ENCODE data around the gene CPLX3.
A peak's percentile ranks its signal among the peaks of the same experiment; 100 is the strongest.

The CPLX3 gene

DNA sequence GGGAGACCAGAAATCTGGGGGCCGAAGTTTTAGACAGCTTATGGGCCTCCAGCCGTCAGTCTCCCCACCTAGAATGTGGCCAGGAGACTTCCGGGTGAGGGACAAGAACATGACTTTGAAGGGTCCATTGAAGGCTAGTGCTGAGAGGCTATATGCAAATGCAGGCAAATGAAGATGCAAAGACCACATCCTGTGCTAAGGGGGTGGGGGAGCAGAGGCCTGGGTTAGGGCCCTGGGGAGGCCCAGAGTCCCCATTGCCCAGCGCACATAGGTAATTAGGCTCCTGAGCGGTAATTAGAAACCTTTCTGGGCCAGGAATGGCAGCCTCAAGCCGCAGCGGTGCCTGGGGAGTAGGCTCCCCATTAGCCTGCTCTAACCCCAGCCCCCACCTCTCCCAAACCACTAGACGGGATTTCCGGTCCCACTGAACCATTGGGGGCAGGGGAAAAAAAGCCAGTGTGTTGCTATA lies 37.7 kb upstream of the CPLX3 start:
- peaks cover 48% of the 10 kb centered on the region for H3K36me3 ChIP-seq (ENCODE audit: insufficient read depth, low read length)
- H3K9ac ChIP-seq (ENCODE audit: low read depth, low read length): peak overlapping the region; percentile 60
- H3K27ac ChIP-seq (ENCODE audit: low read length): peak overlapping the region; percentile 90
- no peak overlapping the region for H2AFZ ChIP-seq (ENCODE audit: low read depth, low read length)
- peak; percentile 13; the same call in 1 of the 3 replicates for ATAC-seq (ENCODE audit: insufficient read depth, low read depth)
- TF ChIP-seq, protein P1, sequence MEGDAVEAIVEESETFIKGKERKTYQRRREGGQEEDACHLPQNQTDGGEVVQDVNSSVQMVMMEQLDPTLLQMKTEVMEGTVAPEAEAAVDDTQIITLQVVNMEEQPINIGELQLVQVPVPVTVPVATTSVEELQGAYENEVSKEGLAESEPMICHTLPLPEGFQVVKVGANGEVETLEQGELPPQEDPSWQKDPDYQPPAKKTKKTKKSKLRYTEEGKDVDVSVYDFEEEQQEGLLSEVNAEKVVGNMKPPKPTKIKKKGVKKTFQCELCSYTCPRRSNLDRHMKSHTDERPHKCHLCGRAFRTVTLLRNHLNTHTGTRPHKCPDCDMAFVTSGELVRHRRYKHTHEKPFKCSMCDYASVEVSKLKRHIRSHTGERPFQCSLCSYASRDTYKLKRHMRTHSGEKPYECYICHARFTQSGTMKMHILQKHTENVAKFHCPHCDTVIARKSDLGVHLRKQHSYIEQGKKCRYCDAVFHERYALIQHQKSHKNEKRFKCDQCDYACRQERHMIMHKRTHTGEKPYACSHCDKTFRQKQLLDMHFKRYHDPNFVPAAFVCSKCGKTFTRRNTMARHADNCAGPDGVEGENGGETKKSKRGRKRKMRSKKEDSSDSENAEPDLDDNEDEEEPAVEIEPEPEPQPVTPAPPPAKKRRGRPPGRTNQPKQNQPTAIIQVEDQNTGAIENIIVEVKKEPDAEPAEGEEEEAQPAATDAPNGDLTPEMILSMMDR (IDR thresholded peaks at IDR 0.05; ENCODE audit: borderline replicate concordance, extremely low read depth, low read length, poor library complexity, severe bottlenecking): no peak
- TF ChIP-seq EZH2 (IDR thresholded peaks at IDR 0.05; ENCODE audit: borderline replicate concordance, low read depth, low read length, severe bottlenecking): no peak
- DNase-seq: peak; percentile 60
- H3K4me1 ChIP-seq (ENCODE audit: insufficient read depth, low read length): peaks cover 61% of the 10 kb centered on the region
- H3K79me2 ChIP-seq (ENCODE audit: insufficient read depth, low read length): peaks cover 93% of the 10 kb centered on the region
- peak overlapping the region in 1 of 2 experiments; percentile 55; a peak in 2 of 4 replicates for H3K4me3 ChIP-seq (ENCODE audit: low read depth in 1 of 2, low read length in 2 of 2)
- H4K20me1 ChIP-seq (ENCODE audit: insufficient read depth, low read length): peaks cover 83% of the 10 kb centered on the region
- H3K4me2 ChIP-seq (ENCODE audit: insufficient read depth, low read length): peak overlapping the region; percentile 70
- H3K27me3 ChIP-seq (ENCODE audit: insufficient read depth, low read length, poor library complexity): no peaks in the 10 kb centered on the region
- H3K9me3 ChIP-seq (ENCODE audit: insufficient read depth, low read length, severe bottlenecking): no peaks in the 10 kb centered on the region

DNA sequence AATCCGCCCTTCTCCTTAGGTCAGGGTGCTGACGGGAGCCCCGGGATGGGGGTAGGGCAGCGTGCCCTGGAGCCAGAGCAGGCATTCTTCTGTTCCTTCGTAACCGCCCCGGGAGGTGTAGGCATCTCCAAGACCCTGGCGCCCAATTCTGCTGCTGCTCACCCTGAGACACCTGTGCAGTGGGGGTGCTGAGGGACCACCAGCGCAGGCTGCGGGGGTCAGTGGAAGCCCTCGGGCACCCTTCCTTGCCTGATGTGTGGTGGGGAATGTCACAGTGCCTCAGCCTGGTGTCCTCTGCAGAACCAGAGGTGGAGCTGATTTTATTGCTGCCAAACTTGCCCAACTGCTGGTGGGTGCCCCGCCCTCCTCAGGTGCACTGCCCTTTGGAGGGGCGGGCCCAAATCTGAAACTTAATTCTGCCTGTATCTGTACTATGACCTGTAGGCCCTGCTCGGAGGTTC lies 37.2 kb upstream of the CPLX3 start:
- peaks cover 46% of the 10 kb centered on the region for H3K36me3 ChIP-seq (ENCODE audit: insufficient read depth, low read length)
- peaks cover 82% of the 10 kb centered on the region for H4K20me1 ChIP-seq (ENCODE audit: insufficient read depth, low read length)
- H3K4me3 ChIP-seq (ENCODE audit: low read depth in 1 of 2, low read length in 2 of 2): 0 out of 4 replicates have a peak overlapping the region, but pooled peaks of 1 of the 2 experiments have one; percentile 55
- TF ChIP-seq EZH2 (IDR thresholded peaks at IDR 0.05; ENCODE audit: borderline replicate concordance, low read depth, low read length, severe bottlenecking): no peak
- TF ChIP-seq, protein P1 (IDR thresholded peaks at IDR 0.05; ENCODE audit: borderline replicate concordance, extremely low read depth, low read length, poor library complexity, severe bottlenecking): no peak
- peak overlapping the region; percentile 90; the same call in 1 of the 2 replicates for H3K27ac ChIP-seq (ENCODE audit: low read length)
- ATAC-seq (ENCODE audit: insufficient read depth, low read depth): no peak
- H3K4me2 ChIP-seq (ENCODE audit: insufficient read depth, low read length): no peak overlapping the region
- no peak overlapping the region for H3K9ac ChIP-seq (ENCODE audit: low read depth, low read length)
- H2AFZ ChIP-seq (ENCODE audit: low read depth, low read length): no peak overlapping the region
- peaks cover 56% of the 10 kb centered on the region for H3K4me1 ChIP-seq (ENCODE audit: insufficient read depth, low read length)
- DNase-seq: no peak
- no peaks in the 10 kb centered on the region for H3K27me3 ChIP-seq (ENCODE audit: insufficient read depth, low read length, poor library complexity)
- H3K9me3 ChIP-seq (ENCODE audit: insufficient read depth, low read length, severe bottlenecking): no peaks in the 10 kb centered on the region
- peaks cover 89% of the 10 kb centered on the region for H3K79me2 ChIP-seq (ENCODE audit: insufficient read depth, low read length)

DNA sequence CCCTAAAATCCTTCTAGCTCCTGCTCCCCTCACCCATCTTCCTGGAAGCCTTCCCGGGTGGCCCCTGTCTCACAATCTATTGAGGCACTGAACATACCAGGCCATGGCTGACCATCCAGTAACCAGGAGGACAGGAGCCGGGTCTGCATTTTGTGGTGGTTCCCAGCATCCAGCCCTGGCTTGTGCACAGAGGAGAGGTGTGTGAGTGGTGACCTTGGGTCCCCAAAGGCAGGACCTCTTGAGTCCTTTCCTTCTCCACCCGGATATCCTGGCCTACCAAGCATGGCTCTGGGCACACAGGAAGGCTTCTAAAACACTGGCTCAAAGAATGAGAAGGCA lies 36.7 kb upstream of the CPLX3 start:
- no peak for ATAC-seq (ENCODE audit: insufficient read depth, low read depth)
- Histone ChIP-seq H3K36me3 (ENCODE audit: insufficient read depth, low read length) (peaks cover 49% of the 10 kb centered on the region), H2AFZ (ENCODE audit: low read depth, low read length) (no peak overlapping the region), H4K20me1 (ENCODE audit: insufficient read depth, low read length) (peaks cover 82% of the 10 kb centered on the region), H3K27ac (ENCODE audit: low read length) (peak overlapping the region; percentile 31; the same call in 1 of the 2 replicates), H3K4me2 (ENCODE audit: insufficient read depth, low read length) (no peak overlapping the region), H3K4me1 (ENCODE audit: insufficient read depth, low read length) (peaks cover 51% of the 10 kb centered on the region), H3K9ac (ENCODE audit: low read depth, low read length) (peak overlapping the region; percentile 9; the same call in 1 of the 2 replicates), H3K9me3 (ENCODE audit: insufficient read depth, low read length, severe bottlenecking) (no peaks in the 10 kb centered on the region), H3K4me3 (ENCODE audit: low read depth in 1 of 2, low read length in 2 of 2) (no peak overlapping the region), H3K27me3 (ENCODE audit: insufficient read depth, low read length, poor library complexity) (no peaks in the 10 kb centered on the region), H3K79me2 (ENCODE audit: insufficient read depth, low read length) (peaks cover 89% of the 10 kb centered on the region)
- DNase-seq: no peak
- TF ChIP-seq EZH2 (IDR thresholded peaks at IDR 0.05; ENCODE audit: borderline replicate concordance, low read depth, low read length, severe bottlenecking): no peak
- TF ChIP-seq, protein P1 (IDR thresholded peaks at IDR 0.05; ENCODE audit: borderline replicate concordance, extremely low read depth, low read length, poor library complexity, severe bottlenecking): no peak

All from DND-41 (cell line).